ENCODE data around the gene TEX12. TPM values are rescaled to one million over a fixed set of nuclear protein-coding genes. Genes with fewer than 3 reads are reported as not detected.
A peak's percentile ranks its signal among the peaks of the same experiment; 100 is the strongest.
"Not testable (repeated sequence)": the region's sequence is repeated elsewhere in the genome, so short reads cannot be mapped to it uniquely, and the experiment has no call there.

TEX12 gene
- total and polyA plus RNA-seq, 7 experiments from 2014 or later, result 0.46 to 0.86 (median 0.80) TPM; not detected in 4

GRCh38 chr11:112179601-112180000 lies 12.4 kb downstream of the TEX12 start:
- H3K4me3 Mint-ChIP-seq, result no peak overlapping the region
- peaks cover 0 to 6% of the 10 kb centered on the region in 2 donors for H3K4me1 ChIP-seq (ENCODE audit: control insufficient read depth in 2 of 2, insufficient read depth in 2 of 2, low read length in 2 of 2)
- H3K4me3 ChIP-seq (ENCODE audit: low read length), result no peak overlapping the region
- ChIA-PET POLR2A (no interaction called here), CTCF (no interaction called here)
- no peak overlapping the region for H3K27ac Mint-ChIP-seq
- H3K9me3 Mint-ChIP-seq, result peaks cover 0 to 6% (median 0%) of the 10 kb centered on the region in 11 donors
- intact Hi-C loops (cut with micrococcal nuclease), result loop anchor here in 1 of 2 donors (5.0 kb wide), 1 partner anchor 247 kb away; no protein-coding TSS in a partner anchor
- peaks cover 8 to 16% (median 11%) of the 10 kb centered on the region in 7 donors for H3K4me1 Mint-ChIP-seq
- peaks cover 11 to 45% (median 38%) of the 10 kb centered on the region in 5 donors for H3K27me3 Mint-ChIP-seq
- H3K36me3 Mint-ChIP-seq, result peaks cover 0 to 7% (median 3%) of the 10 kb centered on the region in 5 donors
- H3K9me3 ChIP-seq (ENCODE audit: control insufficient read depth in 2 of 3, low read length in 3 of 3), result no peaks in the 10 kb centered on the region
- H3K27ac ChIP-seq (ENCODE audit: low read depth, low read length), result no peak overlapping the region
- H3K36me3 ChIP-seq (ENCODE audit: control insufficient read depth in 2 of 3, insufficient read depth in 3 of 3, low read length in 3 of 3), result no peaks in the 10 kb centered on the region
- H3K27me3 ChIP-seq (ENCODE audit: control insufficient read depth in 2 of 2, insufficient read depth in 2 of 2, low read length in 2 of 2), result no peaks in the 10 kb centered on the region
- no peak for DNase-seq
- peak; percentile 73 for ATAC-seq

- ATAC-seq, result no peak
- H3K9me3 Mint-ChIP-seq, result peaks cover 0 to 6% (median 0%) of the 10 kb centered on the region in 11 donors
- peaks cover 0 to 7% (median 3%) of the 10 kb centered on the region in 5 donors for H3K36me3 Mint-ChIP-seq
- H3K27ac ChIP-seq (ENCODE audit: low read depth, low read length), result no peak overlapping the region
- CTCF ChIA-PET, result no interaction called here
- no peaks in the 10 kb centered on the region for H3K27me3 ChIP-seq (ENCODE audit: control insufficient read depth in 2 of 2, insufficient read depth in 2 of 2, low read length in 2 of 2)
- no peak overlapping the region for H3K4me3 ChIP-seq (ENCODE audit: low read length)
- no peak overlapping the region for H3K4me3 Mint-ChIP-seq
- peaks cover 0 to 31% (median 18%) of the 10 kb centered on the region in 5 donors for H3K27me3 Mint-ChIP-seq
- H3K27ac Mint-ChIP-seq, result no peak overlapping the region
- no peaks in the 10 kb centered on the region for H3K36me3 ChIP-seq (ENCODE audit: control insufficient read depth in 2 of 3, insufficient read depth in 3 of 3, low read length in 3 of 3)
- no peaks in the 10 kb centered on the region for H3K9me3 ChIP-seq (ENCODE audit: control insufficient read depth in 2 of 3, low read length in 3 of 3)
- no peak for DNase-seq
- peaks cover 0 to 5% (median 0%) of the 10 kb centered on the region in 7 donors for H3K4me1 Mint-ChIP-seq
- POLR2A ChIA-PET, result no interaction called here
- H3K4me1 ChIP-seq (ENCODE audit: control insufficient read depth in 2 of 2, insufficient read depth in 2 of 2, low read length in 2 of 2), result no peaks in the 10 kb centered on the region
- intact Hi-C loops (cut with micrococcal nuclease), result no loop called here
Measured at GRCh38 chr11:112182867-112183266, 15.7 kb downstream of the TEX12 start.

- H3K27me3 Mint-ChIP-seq, result peaks cover 0 to 20% (median 4%) of the 10 kb centered on the region in 5 donors
- Histone ChIP-seq H3K36me3 (ENCODE audit: control insufficient read depth in 2 of 3, insufficient read depth in 3 of 3, low read length in 3 of 3) (no peaks in the 10 kb centered on the region), H3K9me3 (ENCODE audit: control insufficient read depth in 2 of 3, low read length in 3 of 3) (no peaks in the 10 kb centered on the region), H3K4me1 (ENCODE audit: control insufficient read depth in 2 of 2, insufficient read depth in 2 of 2, low read length in 2 of 2) (no peaks in the 10 kb centered on the region), H3K4me3 (ENCODE audit: low read length) (no peak overlapping the region), H3K27ac (ENCODE audit: low read depth, low read length) (no peak overlapping the region), H3K27me3 (ENCODE audit: control insufficient read depth in 2 of 2, insufficient read depth in 2 of 2, low read length in 2 of 2) (no peaks in the 10 kb centered on the region)
- no peak for DNase-seq
- ChIA-PET POLR2A (no interaction called here), CTCF (no interaction called here)
- peak overlapping the region in 1 of 9 donors; percentile 3 for H3K27ac Mint-ChIP-seq
- intact Hi-C loops (cut with micrococcal nuclease), result no loop called here
- no peak for ATAC-seq
- H3K36me3 Mint-ChIP-seq, result peaks cover 0 to 5% (median 0%) of the 10 kb centered on the region in 5 donors
- peaks cover 0 to 2% (median 0%) of the 10 kb centered on the region in 7 donors for H3K4me1 Mint-ChIP-seq
- H3K9me3 Mint-ChIP-seq, result peaks cover 0 to 4% (median 0%) of the 10 kb centered on the region in 11 donors
- H3K4me3 Mint-ChIP-seq, result no peak overlapping the region
Measured at GRCh38 chr11:112185883-112186282, 18.7 kb downstream of the TEX12 start.

GRCh38 chr11:112186304-112186703 lies 19.1 kb downstream of the TEX12 start:
- Mint-ChIP-seq H3K4me1 (peaks cover 0 to 2% (median 0%) of the 10 kb centered on the region in 7 donors), H3K36me3 (peaks cover 0 to 4% (median 0%) of the 10 kb centered on the region in 5 donors), H3K27ac (no peak overlapping the region), H3K9me3 (peaks cover 0 to 4% (median 0%) of the 10 kb centered on the region in 11 donors), H3K27me3 (peaks cover 0 to 19% (median 4%) of the 10 kb centered on the region in 5 donors), H3K4me3 (no peak overlapping the region)
- intact Hi-C loops (cut with micrococcal nuclease), result no loop called here
- DNase-seq (no peak), ATAC-seq (no peak)
- no peak overlapping the region for H3K27ac ChIP-seq (ENCODE audit: low read depth, low read length)
- no peaks in the 10 kb centered on the region for H3K36me3 ChIP-seq (ENCODE audit: control insufficient read depth in 2 of 3, insufficient read depth in 3 of 3, low read length in 3 of 3)
- POLR2A ChIA-PET, result no interaction called here
- no peaks in the 10 kb centered on the region for H3K27me3 ChIP-seq (ENCODE audit: control insufficient read depth in 2 of 2, insufficient read depth in 2 of 2, low read length in 2 of 2)
- CTCF ChIA-PET, result no interaction called here
- H3K4me3 ChIP-seq (ENCODE audit: low read length), result no peak overlapping the region
- no peaks in the 10 kb centered on the region for H3K4me1 ChIP-seq (ENCODE audit: control insufficient read depth in 2 of 2, insufficient read depth in 2 of 2, low read length in 2 of 2)
- no peaks in the 10 kb centered on the region for H3K9me3 ChIP-seq (ENCODE audit: control insufficient read depth in 2 of 3, low read length in 3 of 3)

- H3K36me3 ChIP-seq (ENCODE audit: control insufficient read depth in 2 of 3, insufficient read depth in 3 of 3, low read length in 3 of 3); H3K9me3 Mint-ChIP-seq; H3K36me3 Mint-ChIP-seq; H3K4me3 ChIP-seq (ENCODE audit: low read length); H3K4me1 Mint-ChIP-seq; intact Hi-C loops (cut with micrococcal nuclease); H3K27ac Mint-ChIP-seq; H3K27ac ChIP-seq (ENCODE audit: low read depth, low read length); CTCF ChIA-PET; POLR2A ChIA-PET; DNase-seq; ATAC-seq; H3K9me3 ChIP-seq (ENCODE audit: control insufficient read depth in 2 of 3, low read length in 3 of 3); H3K4me3 Mint-ChIP-seq; H3K27me3 ChIP-seq (ENCODE audit: control insufficient read depth in 2 of 2, insufficient read depth in 2 of 2, low read length in 2 of 2); H3K4me1 ChIP-seq (ENCODE audit: control insufficient read depth in 2 of 2, insufficient read depth in 2 of 2, low read length in 2 of 2): not testable (repeated sequence)
- peaks cover 0 to 22% (median 0%) of the 10 kb centered on the region in 5 donors for H3K27me3 Mint-ChIP-seq
Measured at GRCh38 chr11:112195113-112195512, 27.9 kb downstream of the TEX12 start.

GRCh38 chr11:112195951-112196351 lies 28.8 kb downstream of the TEX12 start:
- ATAC-seq, result no peak
- Mint-ChIP-seq H3K36me3 (no peaks in the 10 kb centered on the region), H3K27ac (no peak overlapping the region), H3K27me3 (peaks cover 0 to 25% (median 0%) of the 10 kb centered on the region in 5 donors), H3K4me3 (no peak overlapping the region), H3K9me3 (peaks cover 0 to 3% (median 0%) of the 10 kb centered on the region in 11 donors), H3K4me1 (peaks cover 0 to 1% (median 0%) of the 10 kb centered on the region in 7 donors)
- intact Hi-C loops (cut with micrococcal nuclease), result no loop called here
- Histone ChIP-seq H3K9me3 (ENCODE audit: control insufficient read depth in 2 of 3, low read length in 3 of 3) (no peaks in the 10 kb centered on the region), H3K27me3 (ENCODE audit: control insufficient read depth in 2 of 2, insufficient read depth in 2 of 2, low read length in 2 of 2) (no peaks in the 10 kb centered on the region), H3K36me3 (ENCODE audit: control insufficient read depth in 2 of 3, insufficient read depth in 3 of 3, low read length in 3 of 3) (no peaks in the 10 kb centered on the region), H3K4me3 (ENCODE audit: low read length) (no peak overlapping the region), H3K4me1 (ENCODE audit: control insufficient read depth in 2 of 2, insufficient read depth in 2 of 2, low read length in 2 of 2) (no peaks in the 10 kb centered on the region), H3K27ac (ENCODE audit: low read depth, low read length) (no peak overlapping the region)
- CTCF ChIA-PET, result interaction anchor here (0.6 to 0.7 kb wide), 3 partner anchors 11 to 442 kb away, joined by 3 to 6 read pairs (median 3); no protein-coding TSS in a partner anchor
- DNase-seq, result no peak
- POLR2A ChIA-PET, result no interaction called here

- CTCF ChIA-PET, result interaction anchor here (0.6 to 0.7 kb wide), 2 partner anchors 84 to 442 kb away, joined by 3 to 6 read pairs; no protein-coding TSS in a partner anchor
- ATAC-seq (no peak), DNase-seq (no peak)
- Histone ChIP-seq H3K27me3 (ENCODE audit: control insufficient read depth in 2 of 2, insufficient read depth in 2 of 2, low read length in 2 of 2) (no peaks in the 10 kb centered on the region), H3K9me3 (ENCODE audit: control insufficient read depth in 2 of 3, low read length in 3 of 3) (no peaks in the 10 kb centered on the region), H3K4me1 (ENCODE audit: control insufficient read depth in 2 of 2, insufficient read depth in 2 of 2, low read length in 2 of 2) (no peaks in the 10 kb centered on the region), H3K27ac (ENCODE audit: low read depth, low read length) (no peak overlapping the region), H3K4me3 (ENCODE audit: low read length) (no peak overlapping the region), H3K36me3 (ENCODE audit: control insufficient read depth in 2 of 3, insufficient read depth in 3 of 3, low read length in 3 of 3) (no peaks in the 10 kb centered on the region)
- Mint-ChIP-seq H3K9me3 (peaks cover 0 to 3% (median 0%) of the 10 kb centered on the region in 11 donors), H3K27me3 (peaks cover 0 to 25% (median 0%) of the 10 kb centered on the region in 5 donors), H3K4me3 (no peak overlapping the region), H3K36me3 (no peaks in the 10 kb centered on the region), H3K4me1 (peaks cover 0 to 1% (median 0%) of the 10 kb centered on the region in 7 donors), H3K27ac (no peak overlapping the region)
- POLR2A ChIA-PET, result no interaction called here
- intact Hi-C loops (cut with micrococcal nuclease), result no loop called here
Measured at GRCh38 chr11:112196519-112197087, 29.4 kb downstream of the TEX12 start.

Data from naive thymus-derived CD4-positive, alpha-beta T cell (primary cell).